ENCODE measurements around the gene TNFAIP6. TPM values are rescaled to one million over a fixed set of nuclear protein-coding genes. Genes with fewer than 3 reads are reported as not detected.

TNFAIP6 gene
- total RNA-seq, 2 experiments from 2014 or later = not detected

GRCh38 chr2:151401149-151401548, 43.8 kb downstream of the TNFAIP6 start:
- intact Hi-C loops (cut with DNase I, micrococcal nuclease) = no loop called here
- Histone ChIP-seq H3K27ac (ENCODE audit: low read depth in 1 of 2, low read length in 2 of 2) (no peak overlapping the region), H3K36me3 (ENCODE audit: insufficient read depth, low read length) (no peaks in the 10 kb centered on the region), H3K4me3 (ENCODE audit: low read length) (no peak overlapping the region), H3K9me3 (ENCODE audit: control insufficient read depth in 1 of 2, insufficient read depth in 1 of 2, low read length in 2 of 2) (no peaks in the 10 kb centered on the region), H3K27me3 (ENCODE audit: control insufficient read depth in 1 of 2, insufficient read depth in 2 of 2, low read length in 2 of 2) (no peaks in the 10 kb centered on the region), H3K4me1 (ENCODE audit: insufficient read depth, low read length) (no peaks in the 10 kb centered on the region)
- no peaks in the 10 kb centered on the region for H3K4me1 Mint-ChIP-seq (ENCODE audit: low read depth)
- TF ChIP-seq CTCF (IDR thresholded peaks at IDR 0.05) = no peak
- H3K27me3 Mint-ChIP-seq = no peaks in the 10 kb centered on the region
- DNase-seq (no peak), ATAC-seq (ENCODE audit: poor library complexity) (no peak)
- H3K9me3 Mint-ChIP-seq = no peaks in the 10 kb centered on the region
- CTCF ChIA-PET = interaction anchor here (1.6 kb wide), 1 partner anchor 11 kb away, joined by 3 read pairs; no protein-coding TSS in a partner anchor
- no peak overlapping the region for H3K27ac Mint-ChIP-seq
- POLR2A ChIA-PET = interaction anchor here (0.6 to 1.2 kb wide), 2 partner anchors 111 to 163 kb away, joined by 3 read pairs; partner anchors contain the start of gene NMI
- H3K4me3 Mint-ChIP-seq = no peak overlapping the region
- no peaks in the 10 kb centered on the region for H3K36me3 Mint-ChIP-seq (ENCODE audit: low read depth)

GRCh38 chr2:151403914-151404313, 46.5 kb downstream of the TNFAIP6 start:
- no peaks in the 10 kb centered on the region for H3K9me3 Mint-ChIP-seq
- no peaks in the 10 kb centered on the region for H3K9me3 ChIP-seq (ENCODE audit: control insufficient read depth in 1 of 2, insufficient read depth in 1 of 2, low read length in 2 of 2)
- H3K27ac Mint-ChIP-seq = no peak overlapping the region
- H3K36me3 ChIP-seq (ENCODE audit: insufficient read depth, low read length) = no peaks in the 10 kb centered on the region
- H3K4me1 Mint-ChIP-seq (ENCODE audit: low read depth) = no peaks in the 10 kb centered on the region
- DNase-seq (no peak), ATAC-seq (ENCODE audit: poor library complexity) (no peak)
- ChIA-PET POLR2A (no interaction called here), CTCF (no interaction called here)
- H3K27me3 ChIP-seq (ENCODE audit: control insufficient read depth in 1 of 2, insufficient read depth in 2 of 2, low read length in 2 of 2) = no peaks in the 10 kb centered on the region
- intact Hi-C loops (cut with DNase I, micrococcal nuclease) = no loop called here
- no peaks in the 10 kb centered on the region for H3K27me3 Mint-ChIP-seq
- TF ChIP-seq CTCF (IDR thresholded peaks at IDR 0.05) = no peak
- H3K27ac ChIP-seq (ENCODE audit: low read depth in 1 of 2, low read length in 2 of 2) = no peak overlapping the region
- H3K4me1 ChIP-seq (ENCODE audit: insufficient read depth, low read length) = no peaks in the 10 kb centered on the region
- no peaks in the 10 kb centered on the region for H3K36me3 Mint-ChIP-seq (ENCODE audit: low read depth)
- H3K4me3 Mint-ChIP-seq = no peak overlapping the region
- H3K4me3 ChIP-seq (ENCODE audit: low read length) = no peak overlapping the region

GRCh38 chr2:151405376-151405775, 48.0 kb downstream of the TNFAIP6 start:
- Histone ChIP-seq H3K36me3 (ENCODE audit: insufficient read depth, low read length) (no peaks in the 10 kb centered on the region), H3K27me3 (ENCODE audit: control insufficient read depth in 1 of 2, insufficient read depth in 2 of 2, low read length in 2 of 2) (no peaks in the 10 kb centered on the region), H3K9me3 (ENCODE audit: control insufficient read depth in 1 of 2, insufficient read depth in 1 of 2, low read length in 2 of 2) (no peaks in the 10 kb centered on the region), H3K27ac (ENCODE audit: low read depth in 1 of 2, low read length in 2 of 2) (no peak overlapping the region), H3K4me3 (ENCODE audit: low read length) (no peak overlapping the region), H3K4me1 (ENCODE audit: insufficient read depth, low read length) (peaks cover 5% of the 10 kb centered on the region)
- CTCF ChIA-PET = no interaction called here
- Mint-ChIP-seq H3K36me3 (ENCODE audit: low read depth) (peaks cover 11% of the 10 kb centered on the region), H3K27ac (no peak overlapping the region), H3K4me3 (no peak overlapping the region), H3K9me3 (no peaks in the 10 kb centered on the region), H3K27me3 (no peaks in the 10 kb centered on the region), H3K4me1 (ENCODE audit: low read depth) (peaks cover 7% of the 10 kb centered on the region)
- TF ChIP-seq CTCF (IDR thresholded peaks at IDR 0.05) = no peak
- POLR2A ChIA-PET = no interaction called here
- no peak for ATAC-seq (ENCODE audit: poor library complexity)
- no peak for DNase-seq
- intact Hi-C loops (cut with DNase I, micrococcal nuclease) = loop anchor here in 1 of 2 experiments (5.0 kb wide), 2 partner anchors 143 to 1813 kb away; partner anchors contain the start of gene RBM43
